Uterus (tissue), 4 donors: ENCODE results near the gene NME5. TPM values are rescaled to one million over a fixed set of nuclear protein-coding genes. Genes with fewer than 3 reads are reported as not detected.

Experiments used
- DNase-seq, 2 donors: peaks; one replicate each; pipeline ENCODE4 v3.0.0-alpha.2; 2019 to 2020
- H3K27ac ChIP-seq, 2 donors: fragments of 200-600 bp; sonication (generic); 1 replicate in 1 of 2; 2 replicates in 1 of 2; pipeline ENCODE4 v1.5.1; 2016 to 2018
- H3K27me3 ChIP-seq, 2 donors: fragments of 200-600 bp; sonication (generic); one replicate each; pipeline ENCODE4 v1.5.1; 2018 to 2019; ENCODE audit warnings: control low read depth in 1 of 2
- H3K36me3 ChIP-seq, 2 donors: fragments of 200-600 bp; sonication (generic); one replicate each; pipeline ENCODE4 v1.5.1; 2019; ENCODE audit warnings: control low read depth in 1 of 2
- H3K4me1 ChIP-seq, 2 donors: fragments of 200-600 bp; sonication (generic); one replicate each; pipeline ENCODE4 v1.5.1; 2018 to 2019; ENCODE audit warnings: control low read depth in 1 of 2
- H3K4me3 ChIP-seq, 2 donors: fragments of 200-600 bp; sonication (generic); 1 replicate in 1 of 2; 2 replicates in 1 of 2; pipeline ENCODE4 v1.5.1; 2018 to 2019; ENCODE audit warnings: mild to moderate bottlenecking in 1 of 2
- H3K9me3 ChIP-seq, 2 donors: fragments of 200-600 bp; sonication (generic); one replicate each; pipeline ENCODE4 v1.5.1; 2019; ENCODE audit warnings: control low read depth in 1 of 2
- POLR2A ChIP-seq, 2 donors: fragments of 450-650 bp; IDR thresholded peaks; one replicate each; pipeline ENCODE4 v1.6.1; 2016; ENCODE audit warnings: antibody characterized with exemption in 2 of 2, mild to moderate bottlenecking in 1 of 2, moderate library complexity in 1 of 2
- intact Hi-C: fragments of 100-400 bp; cut with DNase I; formaldehyde crosslinking; loops from one replicate; pipeline ENCODE4 v1.15.1; 2023; ENCODE audit warnings: low total_unique reads
- total RNA-seq, 4 donors: library from RNA; depleted of rRNA in 3 of 4; stranded (reverse); fragments of >200 nt in 3 of 4; gene quantifications; one replicate each; pipeline versions ENCODE4 v1.1.0 to v1.2.4, GENCODE V29; 2014 to 2023
- TF ChIP-seq, protein P1 (sequence below), 4 experiments: fragments of 200-600 bp in 2 of 4; fragments of 450-650 bp in 2 of 4; sonication (generic) in 2 of 4; IDR thresholded peaks; one replicate each; pipeline ENCODE4 v1.5.1; 2016 to 2019; ENCODE audit warnings: antibody characterized with exemption in 4 of 4, mild to moderate bottlenecking in 2 of 4, moderate library complexity in 1 of 4
- donor health status: DM: yes; HTN: yes; CAD: no.

NME5 gene
- total RNA-seq, 4 donors from 2014 or later = 0.26 to 9.2 (median 2.0) TPM; not detected in 1

DNA sequence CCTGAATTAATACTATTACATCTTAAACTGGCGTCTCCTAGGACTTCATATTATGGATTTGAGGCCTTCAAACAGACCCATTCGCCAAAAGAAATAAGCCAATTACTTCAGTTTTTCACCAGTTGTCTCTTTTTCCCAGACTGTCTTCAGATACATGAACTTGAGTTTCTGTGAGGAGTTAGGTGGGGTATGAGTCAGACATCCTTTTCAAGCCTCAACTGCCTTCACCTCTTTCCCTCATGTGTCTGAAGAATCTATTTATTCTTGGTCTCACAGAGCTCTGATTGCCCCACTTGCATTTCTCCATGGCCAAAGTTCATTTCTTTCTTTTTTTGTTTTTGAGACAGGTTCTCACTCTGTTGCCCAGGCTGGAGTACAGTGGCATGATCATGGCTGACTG, 42.9 kb downstream of the NME5 start:
- Histone ChIP-seq H3K4me1 (no peaks in the 10 kb centered on the region), H3K4me3 (no peak overlapping the region), H3K27ac (no peak overlapping the region), H3K36me3 (no peaks in the 10 kb centered on the region), H3K9me3 (no peaks in the 10 kb centered on the region), H3K27me3 (no peaks in the 10 kb centered on the region)
- TF ChIP-seq, protein P1, sequence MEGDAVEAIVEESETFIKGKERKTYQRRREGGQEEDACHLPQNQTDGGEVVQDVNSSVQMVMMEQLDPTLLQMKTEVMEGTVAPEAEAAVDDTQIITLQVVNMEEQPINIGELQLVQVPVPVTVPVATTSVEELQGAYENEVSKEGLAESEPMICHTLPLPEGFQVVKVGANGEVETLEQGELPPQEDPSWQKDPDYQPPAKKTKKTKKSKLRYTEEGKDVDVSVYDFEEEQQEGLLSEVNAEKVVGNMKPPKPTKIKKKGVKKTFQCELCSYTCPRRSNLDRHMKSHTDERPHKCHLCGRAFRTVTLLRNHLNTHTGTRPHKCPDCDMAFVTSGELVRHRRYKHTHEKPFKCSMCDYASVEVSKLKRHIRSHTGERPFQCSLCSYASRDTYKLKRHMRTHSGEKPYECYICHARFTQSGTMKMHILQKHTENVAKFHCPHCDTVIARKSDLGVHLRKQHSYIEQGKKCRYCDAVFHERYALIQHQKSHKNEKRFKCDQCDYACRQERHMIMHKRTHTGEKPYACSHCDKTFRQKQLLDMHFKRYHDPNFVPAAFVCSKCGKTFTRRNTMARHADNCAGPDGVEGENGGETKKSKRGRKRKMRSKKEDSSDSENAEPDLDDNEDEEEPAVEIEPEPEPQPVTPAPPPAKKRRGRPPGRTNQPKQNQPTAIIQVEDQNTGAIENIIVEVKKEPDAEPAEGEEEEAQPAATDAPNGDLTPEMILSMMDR (IDR thresholded peaks at IDR 0.05) = no peak
- TF ChIP-seq POLR2A (IDR thresholded peaks at IDR 0.05) = no peak
- intact Hi-C loops = no loop called here
- DNase-seq = no peak

DNA sequence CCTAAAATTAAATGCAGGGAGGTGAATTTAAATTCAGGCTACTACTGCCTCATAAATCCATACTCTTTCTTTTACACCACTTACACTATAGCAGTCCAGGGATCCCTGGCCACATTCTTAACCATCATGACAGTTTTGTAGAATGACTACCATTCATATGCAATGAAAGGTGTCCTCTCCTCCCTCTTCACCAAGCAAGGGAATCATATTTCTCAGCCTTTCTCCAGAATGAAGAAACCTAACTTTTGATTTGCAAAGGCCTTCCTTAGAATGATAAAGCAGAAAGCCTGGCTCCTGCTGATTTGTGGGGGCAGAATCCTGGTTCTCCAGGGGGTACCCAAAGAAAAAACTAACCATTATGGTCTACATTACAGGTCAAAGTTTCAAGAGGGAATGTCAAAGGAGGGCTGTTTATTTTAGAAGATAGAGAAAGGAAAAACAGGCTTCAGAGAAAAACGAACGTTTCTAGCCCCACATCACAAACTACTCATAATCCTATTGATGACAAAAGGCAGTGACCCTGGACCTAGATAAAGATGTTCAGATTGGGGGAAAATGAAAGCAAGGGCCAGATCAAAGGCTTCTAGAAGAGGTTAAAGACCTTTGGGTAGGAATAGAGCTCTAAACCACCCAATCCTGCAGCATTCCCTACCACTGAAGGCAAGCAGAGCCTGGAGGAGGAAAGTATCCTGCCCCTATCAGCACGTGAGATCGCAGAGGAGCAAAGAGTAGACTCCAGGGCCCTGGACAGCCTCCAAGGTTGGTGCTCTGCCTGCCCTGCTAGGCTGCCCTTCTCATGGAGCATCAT, 43.9 kb downstream of the NME5 start:
- H3K27me3 ChIP-seq = no peaks in the 10 kb centered on the region
- TF ChIP-seq, protein P1 (IDR thresholded peaks at IDR 0.05) = no peak
- TF ChIP-seq POLR2A (IDR thresholded peaks at IDR 0.05) = no peak
- no peaks in the 10 kb centered on the region for H3K4me1 ChIP-seq
- H3K4me3 ChIP-seq = no peak overlapping the region
- DNase-seq = no peak
- H3K9me3 ChIP-seq = no peaks in the 10 kb centered on the region
- no peak overlapping the region for H3K27ac ChIP-seq
- intact Hi-C loops = no loop called here
- no peaks in the 10 kb centered on the region for H3K36me3 ChIP-seq

GRCh38 chr5:138093036-138093435, 46.2 kb downstream of the NME5 start:
- intact Hi-C loops = no loop called here
- no peak overlapping the region for H3K27ac ChIP-seq
- H3K9me3 ChIP-seq = no peaks in the 10 kb centered on the region
- no peaks in the 10 kb centered on the region for H3K4me1 ChIP-seq
- H3K27me3 ChIP-seq = no peaks in the 10 kb centered on the region
- H3K4me3 ChIP-seq = no peak overlapping the region
- TF ChIP-seq POLR2A (IDR thresholded peaks at IDR 0.05) = no peak
- TF ChIP-seq, protein P1 (IDR thresholded peaks at IDR 0.05) = no peak
- DNase-seq = no peak
- no peaks in the 10 kb centered on the region for H3K36me3 ChIP-seq

DNA sequence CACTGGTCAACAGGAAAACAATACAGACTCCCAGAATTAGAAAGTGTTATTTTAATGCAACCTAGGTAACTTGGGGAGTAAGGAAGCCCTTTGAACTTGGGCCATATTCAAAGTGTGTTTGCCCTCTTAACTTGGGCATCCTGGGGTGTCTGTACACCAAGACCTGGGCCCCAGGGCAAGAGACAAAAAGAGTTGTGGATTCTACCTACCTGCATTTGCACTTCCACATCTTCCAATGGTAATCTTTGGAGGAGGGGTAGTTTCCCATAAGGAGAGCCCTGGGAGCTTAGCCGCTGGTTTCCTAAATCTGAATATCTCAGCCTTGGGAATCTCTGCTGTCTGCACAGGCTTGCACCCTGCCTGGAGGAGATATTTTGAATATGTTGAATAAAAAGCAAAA, 46.9 kb downstream of the NME5 start:
- Histone ChIP-seq H3K4me1 (no peaks in the 10 kb centered on the region), H3K27me3 (no peaks in the 10 kb centered on the region), H3K27ac (no peak overlapping the region), H3K36me3 (no peaks in the 10 kb centered on the region), H3K4me3 (no peak overlapping the region), H3K9me3 (no peaks in the 10 kb centered on the region)
- no peak for DNase-seq
- TF ChIP-seq POLR2A (IDR thresholded peaks at IDR 0.05) = no peak
- TF ChIP-seq, protein P1 (IDR thresholded peaks at IDR 0.05) = no peak
- intact Hi-C loops = no loop called here

GRCh38 chr5:138091685-138092084, 47.5 kb downstream of the NME5 start:
- TF ChIP-seq, protein P1 (IDR thresholded peaks at IDR 0.05) = no peak
- TF ChIP-seq POLR2A (IDR thresholded peaks at IDR 0.05) = no peak
- H3K9me3 ChIP-seq = no peaks in the 10 kb centered on the region
- H3K27ac ChIP-seq = no peak overlapping the region
- no peak overlapping the region for H3K4me3 ChIP-seq
- intact Hi-C loops = no loop called here
- H3K27me3 ChIP-seq = no peaks in the 10 kb centered on the region
- no peak for DNase-seq
- no peaks in the 10 kb centered on the region for H3K36me3 ChIP-seq
- no peaks in the 10 kb centered on the region for H3K4me1 ChIP-seq
